Thoracic aorta (tissue), 2 donors: ENCODE results near the gene CORO7. TPM values are rescaled to one million over a fixed set of nuclear protein-coding genes. Genes with fewer than 3 reads are reported as not detected.

ENCODE experiments used
- ATAC-seq: fragments of 150-250 bp; one replicate; pipeline ENCODE4 v1.8.0; 2017; ENCODE audit warnings: low read depth; ENCODE audit not compliant: insufficient number of reproducible peaks, low FRiP score
- DNase-seq: peaks from one replicate; pipeline ENCODE4 v3.0.0-alpha.2; 2020; ENCODE audit warnings: low spot score
- H3K27ac ChIP-seq, 2 donors: fragments of 200-600 bp; sonication (generic); 1 replicate in 1 of 2; 2 replicates in 1 of 2; pipeline ENCODE4 v1.5.1; 2016; ENCODE audit warnings: mild to moderate bottlenecking in 2 of 2, moderate library complexity in 2 of 2
- H3K27me3 ChIP-seq: fragments of 200-600 bp; sonication (generic); replicated peaks from 2 replicates; pipeline ENCODE4 v1.6.0; 2016; ENCODE audit warnings: mild to moderate bottlenecking; ENCODE audit not compliant: insufficient read depth
- H3K36me3 ChIP-seq: fragments of 200-600 bp; sonication (generic); one replicate; pipeline ENCODE4 v1.5.1; 2016
- H3K4me1 ChIP-seq, 2 donors: fragments of 200-600 bp; sonication (generic); 1 replicate in 1 of 2; 2 replicates in 1 of 2; pipeline versions ENCODE4 v1.5.1 to v1.6.0; 2016; ENCODE audit warnings: low read depth in 2 of 2, mild to moderate bottlenecking in 1 of 2; ENCODE audit not compliant: control insufficient read depth in 1 of 2
- H3K4me3 ChIP-seq: fragments of 200-600 bp; sonication (generic); 2 replicates; pipeline ENCODE4 v1.5.1; 2016; ENCODE audit warnings: mild to moderate bottlenecking
- H3K9me3 ChIP-seq: fragments of 200-600 bp; sonication (generic); 2 replicates; pipeline ENCODE4 v1.5.1; 2016
- total RNA-seq, 2 donors: library from RNA; depleted of rRNA; stranded (reverse); fragments of >200 nt; gene quantifications; one replicate each; pipeline versions ENCODE4 v1.1.0 to v1.2.3, GENCODE V29; 2016
- TF ChIP-seq, protein P1 (sequence below): fragments of 200-600 bp; sonication (generic); IDR thresholded peaks from one replicate; pipeline ENCODE4 v1.5.1; 2019; ENCODE audit warnings: antibody characterized with exemption

CORO7 gene
- total RNA-seq, 2 donors from 2014 or later: 71.1 to 79.1 TPM

DNA sequence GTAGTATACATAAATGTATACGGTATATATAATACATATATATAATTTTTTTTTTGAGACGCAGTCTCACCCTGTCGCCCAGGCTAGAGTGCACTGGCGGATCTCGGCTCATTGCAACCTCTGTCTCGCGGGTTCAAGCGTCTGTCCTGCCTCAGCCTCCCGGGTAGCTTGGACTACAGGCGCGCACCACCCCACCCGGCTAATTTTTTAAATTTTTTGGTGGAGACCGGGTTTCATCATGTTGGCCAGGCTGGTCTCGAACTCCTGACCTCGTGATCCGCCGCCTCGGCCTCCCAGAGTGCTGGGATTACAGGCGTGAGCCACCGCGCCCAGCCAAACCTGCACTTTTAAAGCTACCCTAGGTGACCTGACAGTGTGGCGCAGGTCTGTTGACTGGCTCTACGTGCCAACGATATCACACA is 66.0 kb downstream of the CORO7 start:
- no peaks in the 10 kb centered on the region for H3K36me3 ChIP-seq
- ATAC-seq: no peak
- H3K27ac ChIP-seq: peak overlapping the region; percentile 64 to 78
- H3K4me3 ChIP-seq: peak overlapping the region; percentile 86
- peaks cover 6 to 30% of the 10 kb centered on the region in 2 donors for H3K4me1 ChIP-seq
- H3K27me3 ChIP-seq: no peaks in the 10 kb centered on the region
- no peak for DNase-seq
- TF ChIP-seq, protein P1, sequence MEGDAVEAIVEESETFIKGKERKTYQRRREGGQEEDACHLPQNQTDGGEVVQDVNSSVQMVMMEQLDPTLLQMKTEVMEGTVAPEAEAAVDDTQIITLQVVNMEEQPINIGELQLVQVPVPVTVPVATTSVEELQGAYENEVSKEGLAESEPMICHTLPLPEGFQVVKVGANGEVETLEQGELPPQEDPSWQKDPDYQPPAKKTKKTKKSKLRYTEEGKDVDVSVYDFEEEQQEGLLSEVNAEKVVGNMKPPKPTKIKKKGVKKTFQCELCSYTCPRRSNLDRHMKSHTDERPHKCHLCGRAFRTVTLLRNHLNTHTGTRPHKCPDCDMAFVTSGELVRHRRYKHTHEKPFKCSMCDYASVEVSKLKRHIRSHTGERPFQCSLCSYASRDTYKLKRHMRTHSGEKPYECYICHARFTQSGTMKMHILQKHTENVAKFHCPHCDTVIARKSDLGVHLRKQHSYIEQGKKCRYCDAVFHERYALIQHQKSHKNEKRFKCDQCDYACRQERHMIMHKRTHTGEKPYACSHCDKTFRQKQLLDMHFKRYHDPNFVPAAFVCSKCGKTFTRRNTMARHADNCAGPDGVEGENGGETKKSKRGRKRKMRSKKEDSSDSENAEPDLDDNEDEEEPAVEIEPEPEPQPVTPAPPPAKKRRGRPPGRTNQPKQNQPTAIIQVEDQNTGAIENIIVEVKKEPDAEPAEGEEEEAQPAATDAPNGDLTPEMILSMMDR: no peak
- H3K9me3 ChIP-seq: no peaks in the 10 kb centered on the region

DNA sequence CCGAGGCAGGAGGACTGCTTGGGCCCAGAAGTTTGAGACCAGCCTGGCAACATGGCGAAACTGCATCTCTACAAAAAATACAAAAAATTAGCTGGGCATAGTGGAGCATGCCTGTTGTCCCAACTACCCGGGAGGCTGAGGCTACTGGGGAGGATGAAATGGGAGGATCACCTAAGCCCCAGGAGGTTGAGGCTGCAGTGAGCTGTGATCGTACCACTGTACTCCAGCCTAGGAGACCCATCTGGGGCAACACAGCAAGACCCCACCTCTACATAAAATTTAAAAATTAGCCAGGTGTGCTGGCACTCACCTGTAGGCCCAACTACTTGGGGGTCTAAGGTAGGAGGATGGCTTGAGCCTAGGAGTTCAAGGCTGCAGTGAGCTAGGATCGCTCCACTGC is 67.1 kb downstream of the CORO7 start:
- no peak overlapping the region for H3K27ac ChIP-seq

DNA sequence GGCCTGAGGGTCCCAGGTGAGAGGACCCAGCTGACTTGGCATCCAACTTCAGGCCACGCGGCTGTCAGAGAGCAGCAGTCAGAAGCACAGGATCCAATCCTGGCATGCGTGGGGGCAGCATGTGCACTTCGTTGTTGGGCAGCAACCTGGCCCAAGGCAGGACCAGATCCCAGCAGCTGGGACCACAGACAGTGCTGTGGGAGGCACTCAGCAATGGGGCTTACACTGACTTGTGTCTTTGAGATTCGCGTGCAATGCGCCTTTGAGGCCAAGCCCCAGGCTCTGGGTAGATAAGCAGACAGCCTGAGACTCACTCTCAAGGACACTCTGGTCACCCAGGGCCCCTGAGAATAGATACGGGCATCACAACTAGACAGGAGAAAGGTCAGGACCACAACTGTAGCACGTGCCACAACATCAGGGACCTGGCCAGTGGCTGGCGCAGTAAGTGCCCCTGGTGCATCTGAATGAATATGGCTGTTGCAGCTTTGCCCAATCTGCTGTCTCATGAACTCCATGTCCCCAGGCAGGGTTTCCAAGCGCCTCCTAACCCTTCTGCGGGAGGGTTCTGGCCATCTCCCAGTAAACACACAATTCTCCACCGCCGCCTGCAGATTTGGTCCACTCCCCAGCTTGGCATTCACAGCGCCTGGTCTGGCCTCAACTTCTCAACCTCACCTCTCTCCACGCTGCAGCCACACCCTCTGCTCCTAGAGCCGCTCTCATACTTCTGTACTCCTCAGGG is 68.5 kb downstream of the CORO7 start:
- H3K27me3 ChIP-seq: no peaks in the 10 kb centered on the region
- DNase-seq (no peak), ATAC-seq (no peak)
- no peaks in the 10 kb centered on the region for H3K9me3 ChIP-seq
- no peaks in the 10 kb centered on the region for H3K36me3 ChIP-seq
- TF ChIP-seq, protein P1: no peak
- H3K4me1 ChIP-seq: peaks cover 6 to 30% of the 10 kb centered on the region in 2 donors
- no peak overlapping the region for H3K27ac ChIP-seq
- no peak overlapping the region for H3K4me3 ChIP-seq

More for the DNA sequence above, 67.1 kb downstream of the CORO7 start:
- no peak for DNase-seq
- peaks cover 6 to 30% of the 10 kb centered on the region in 2 donors for H3K4me1 ChIP-seq
- H3K9me3 ChIP-seq: no peaks in the 10 kb centered on the region
- ATAC-seq: no peak
- H3K36me3 ChIP-seq: no peaks in the 10 kb centered on the region
- H3K4me3 ChIP-seq: no peak overlapping the region
- TF ChIP-seq, protein P1: no peak
- no peaks in the 10 kb centered on the region for H3K27me3 ChIP-seq

DNA sequence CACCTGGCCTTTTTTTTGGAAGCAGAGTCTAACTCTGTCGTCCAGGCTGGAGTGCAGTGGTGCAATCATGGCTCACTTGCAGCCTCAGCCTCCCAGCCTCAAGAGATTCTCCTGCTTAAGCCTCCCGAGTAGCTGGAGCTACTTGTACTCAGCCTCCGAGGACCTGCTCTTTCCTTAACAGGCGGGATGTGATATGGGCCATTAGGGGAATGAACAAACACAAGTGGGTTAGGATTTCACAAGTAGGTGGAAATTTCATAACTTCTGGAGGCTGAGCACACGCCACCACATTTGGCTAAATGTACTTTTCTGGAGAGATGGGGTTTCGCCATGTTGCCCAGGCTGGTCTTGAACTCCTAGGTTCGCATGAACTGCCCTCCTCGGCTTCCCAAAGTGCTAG is 69.4 kb downstream of the CORO7 start:
- DNase-seq: no peak
- Histone ChIP-seq H3K36me3 (no peaks in the 10 kb centered on the region), H3K9me3 (no peaks in the 10 kb centered on the region), H3K4me1 (peaks cover 6 to 30% of the 10 kb centered on the region in 2 donors), H3K27me3 (no peaks in the 10 kb centered on the region), H3K27ac (no peak overlapping the region), H3K4me3 (no peak overlapping the region)
- ATAC-seq: no peak
- TF ChIP-seq, protein P1: no peak

DNA sequence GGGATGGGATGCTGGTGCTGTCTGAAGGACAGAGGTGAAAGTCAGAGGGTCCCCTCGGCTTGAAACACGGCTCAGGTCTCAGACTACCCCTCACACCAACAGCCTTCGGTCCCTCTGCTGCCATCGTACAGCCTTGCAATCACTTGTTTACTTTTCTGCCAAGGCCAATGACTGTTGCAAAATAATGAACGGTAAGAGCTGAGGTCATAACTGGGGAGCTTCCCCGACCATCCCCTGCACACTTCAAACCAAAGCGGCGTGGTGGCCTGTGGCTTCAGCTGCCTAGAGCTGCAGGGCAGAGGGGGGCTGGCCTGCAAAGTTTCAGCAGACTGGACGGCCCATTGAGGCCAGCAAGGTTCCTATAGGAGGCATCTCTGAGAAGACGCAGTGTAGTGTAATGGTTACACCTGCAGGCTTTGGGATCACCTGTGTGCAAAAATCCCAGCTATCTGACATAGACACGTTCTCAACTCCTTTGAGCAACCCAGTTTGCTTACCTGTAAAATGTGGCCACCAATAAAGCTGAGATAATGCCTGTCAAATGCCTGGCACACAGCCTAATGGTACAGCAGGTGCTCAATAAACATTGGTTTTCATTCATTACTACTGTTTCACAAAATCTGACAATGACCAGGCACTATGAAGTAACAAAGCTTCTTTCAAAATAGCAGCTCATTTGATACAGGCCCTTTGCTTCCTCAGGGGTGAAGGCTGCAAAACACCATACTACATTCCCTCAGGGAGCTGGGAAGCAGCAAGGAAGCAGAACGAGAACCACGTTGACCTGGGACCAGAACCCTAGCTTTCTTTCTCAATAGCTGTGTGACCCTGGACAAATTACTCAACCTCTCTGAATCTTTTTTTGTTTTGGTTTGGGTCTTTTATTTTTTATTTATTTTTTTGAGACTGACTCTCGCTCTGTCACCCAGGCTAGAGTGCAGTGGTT is 70.3 kb downstream of the CORO7 start:
- TF ChIP-seq, protein P1: no peak
- DNase-seq (no peak), ATAC-seq (no peak)
- no peaks in the 10 kb centered on the region for H3K27me3 ChIP-seq
- no peak overlapping the region for H3K4me3 ChIP-seq
- H3K4me1 ChIP-seq: peaks cover 6 to 25% of the 10 kb centered on the region in 2 donors
- H3K36me3 ChIP-seq: peaks cover 4% of the 10 kb centered on the region
- no peaks in the 10 kb centered on the region for H3K9me3 ChIP-seq
- no peak overlapping the region for H3K27ac ChIP-seq
